NCI-H2171 (cell line): Measurements from ENCODE around the gene HYPK.
"Not testable (repeated sequence)": the region's sequence is repeated elsewhere in the genome, so short reads cannot be mapped to it uniquely, and the experiment has no call there.

Source experiments
- DNase-seq: peaks from one replicate; lab custom pipeline; 2025; lab: John Stamatoyannopoulos, UW

The HYPK gene

GRCh38 chr15:43795997-43796396 lies 4.4 kb upstream of the HYPK start:
- no peak for DNase-seq

GRCh38 chr15:43796566-43796965 lies 3.8 kb upstream of the HYPK start:
- no peak for DNase-seq

GRCh38 chr15:43799209-43799944 lies 1.0 kb upstream of the HYPK start:
- peak; percentile 55 for DNase-seq

GRCh38 chr15:43799945-43800285 lies 484 bp upstream of the HYPK start, which contains the start of gene SERINC4:
Gene SERINC4, minus strand, starts transcription at chr15:43800220. Its CDS starts 234 bp downstream, at chr15:43799986.
- DNase-seq = no peak

GRCh38 chr15:43802676-43803075 lies 2.3 kb downstream of the HYPK start:
- not testable (repeated sequence) for DNase-seq

- DNase-seq = no peak
Measured at GRCh38 chr15:43808435-43808950, 8.1 kb downstream of the HYPK start.

GRCh38 chr15:43808960-43809678 lies 8.7 kb downstream of the HYPK start:
- no peak for DNase-seq

GRCh38 chr15:43815064-43815463 lies 14.7 kb downstream of the HYPK start:
- not testable (repeated sequence) for DNase-seq

- DNase-seq = no peak
Measured at GRCh38 chr15:43821505-43821904, 21.1 kb downstream of the HYPK start.

GRCh38 chr15:43824302-43825246 lies 24.2 kb downstream of the HYPK start, which contains the start of gene MFAP1:
Gene MFAP1, minus strand, starts transcription at chr15:43824690. Its CDS starts 121 bp downstream, at chr15:43824569.
- peak; percentile 96 for DNase-seq

- DNase-seq = not testable (repeated sequence)
Measured at GRCh38 chr15:43825305-43825704, 24.9 kb downstream of the HYPK start.

GRCh38 chr15:43826029-43826507 lies 25.7 kb downstream of the HYPK start:
- no peak for DNase-seq

- peak; percentile 83 for DNase-seq
Measured at GRCh38 chr15:43826508-43827341, 26.3 kb downstream of the HYPK start, which contains the start of gene WDR76. Gene WDR76, plus strand, starts transcription at chr15:43827002. Its CDS starts 31 bp downstream, at chr15:43827033.

GRCh38 chr15:43828061-43828657 lies 27.8 kb downstream of the HYPK start:
- DNase-seq = no peak

- not testable (repeated sequence) for DNase-seq
Measured at GRCh38 chr15:43829951-43830540, 29.6 kb downstream of the HYPK start.

GRCh38 chr15:43830691-43831275 lies 30.4 kb downstream of the HYPK start:
- DNase-seq = not testable (repeated sequence)

- DNase-seq = not testable (repeated sequence)
Measured at GRCh38 chr15:43831519-43832052, 31.2 kb downstream of the HYPK start.

- DNase-seq = not testable (repeated sequence)
Measured at GRCh38 chr15:43832485-43832884, 32.1 kb downstream of the HYPK start.

- no peak for DNase-seq
Measured at GRCh38 chr15:43845421-43845820, 45.0 kb downstream of the HYPK start.
